ENCODE results near the gene DGCR8. TPM values are rescaled to one million over a fixed set of nuclear protein-coding genes. Genes with fewer than 3 reads are reported as not detected.

The DGCR8 gene
- polyA plus RNA-seq, 1 experiment, result 22.0 TPM

DNA sequence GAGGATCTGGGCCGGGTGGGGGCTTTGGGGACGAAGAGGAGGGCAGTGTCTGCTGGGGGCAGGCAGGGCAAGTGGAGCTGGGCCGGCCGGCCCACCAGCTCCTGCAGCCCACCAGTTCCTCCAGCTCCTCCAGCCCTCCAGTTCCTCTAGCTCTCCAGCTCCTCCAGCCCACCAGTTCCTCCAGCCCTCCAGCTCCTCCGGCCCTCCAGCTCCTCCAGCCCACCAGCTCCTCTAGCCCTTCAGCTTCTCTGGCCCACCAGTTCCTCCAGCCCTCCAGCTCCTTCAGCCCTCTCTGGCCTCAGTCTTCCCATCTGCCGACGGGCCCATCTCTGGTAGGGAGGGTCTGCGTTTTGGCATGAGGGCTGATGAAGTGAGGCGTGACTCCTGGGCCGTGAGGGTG lies 80.0 kb downstream of the DGCR8 start:
- peaks cover 10% of the 10 kb centered on the region for H3K27me3 ChIP-seq (ENCODE audit: control insufficient read depth, insufficient read depth, low read length)
- TF ChIP-seq, protein P1, sequence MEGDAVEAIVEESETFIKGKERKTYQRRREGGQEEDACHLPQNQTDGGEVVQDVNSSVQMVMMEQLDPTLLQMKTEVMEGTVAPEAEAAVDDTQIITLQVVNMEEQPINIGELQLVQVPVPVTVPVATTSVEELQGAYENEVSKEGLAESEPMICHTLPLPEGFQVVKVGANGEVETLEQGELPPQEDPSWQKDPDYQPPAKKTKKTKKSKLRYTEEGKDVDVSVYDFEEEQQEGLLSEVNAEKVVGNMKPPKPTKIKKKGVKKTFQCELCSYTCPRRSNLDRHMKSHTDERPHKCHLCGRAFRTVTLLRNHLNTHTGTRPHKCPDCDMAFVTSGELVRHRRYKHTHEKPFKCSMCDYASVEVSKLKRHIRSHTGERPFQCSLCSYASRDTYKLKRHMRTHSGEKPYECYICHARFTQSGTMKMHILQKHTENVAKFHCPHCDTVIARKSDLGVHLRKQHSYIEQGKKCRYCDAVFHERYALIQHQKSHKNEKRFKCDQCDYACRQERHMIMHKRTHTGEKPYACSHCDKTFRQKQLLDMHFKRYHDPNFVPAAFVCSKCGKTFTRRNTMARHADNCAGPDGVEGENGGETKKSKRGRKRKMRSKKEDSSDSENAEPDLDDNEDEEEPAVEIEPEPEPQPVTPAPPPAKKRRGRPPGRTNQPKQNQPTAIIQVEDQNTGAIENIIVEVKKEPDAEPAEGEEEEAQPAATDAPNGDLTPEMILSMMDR (IDR thresholded peaks at IDR 0.05; ENCODE audit: low read depth, low read length), result no peak
- no peak overlapping the region for H3K27ac ChIP-seq (ENCODE audit: low read depth, low read length)
- POLR2A ChIA-PET, result interaction anchor here (0.6 kb wide), 1 partner anchor 134 kb away, joined by 3 read pairs; no protein-coding TSS in a partner anchor
- H3K9me3 ChIP-seq (ENCODE audit: control insufficient read depth, insufficient read depth, low read length), result peaks cover 3% of the 10 kb centered on the region; the same call in 1 of the 2 replicates
- no peak overlapping the region for H3K4me3 ChIP-seq (ENCODE audit: low read depth, low read length)
- DNase-seq (ENCODE audit: low read depth, low spot score), result no peak
- CTCF ChIA-PET, result interaction anchor here (0.6 to 1.1 kb wide), 2 partner anchors 110 to 124 kb away, joined by 6 to 10 read pairs; no protein-coding TSS in a partner anchor

Small RNA genes within 50 kb of the gene (small RNA-seq; reads per million reads assigned to genes)
- gene MIR185 (ENCODE audit: insufficient read length, low read depth) (551 reads per million, percentile 94 among the genes with 10 or more reads in this experiment), gene MIR6816 (ENCODE audit: insufficient read length, low read depth) (not detected), gene RF00017 (ENCODE audit: insufficient read length, low read depth) (not detected), gene RF00599 (ENCODE audit: insufficient read length, low read depth) (not detected)

Other genes starting within 250 kb of the DGCR8 start
- 1.3 and 1.6 TPM in 2 replicates for gene GNB1L, start 225.4 kb upstream of the DGCR8 start, polyA plus RNA-seq (2011; rRNA removed)
- 9.5 and 13.1 TPM in 2 replicates for gene RTL10, start 225.4 kb upstream of the DGCR8 start, polyA plus RNA-seq (2011; rRNA removed)
- 79.4 and 105 TPM in 2 replicates for gene COMT, start 138.5 kb upstream of the DGCR8 start, polyA plus RNA-seq (2011; rRNA removed)
- gene TXNRD2, start 138.4 kb upstream of the DGCR8 start, polyA plus RNA-seq (2011; rRNA removed), result 13.3 and 15.8 TPM in 2 replicates
- 5.6 and 8.2 TPM in 2 replicates for gene ARVCF, start 63.4 kb upstream of the DGCR8 start, polyA plus RNA-seq (2011; rRNA removed)
- 21.3 and 27.5 TPM in 2 replicates for gene TANGO2, start 59.1 kb upstream of the DGCR8 start, polyA plus RNA-seq (2011; rRNA removed)
- gene RANBP1, start 35.9 kb downstream of the DGCR8 start, polyA plus RNA-seq (2011; rRNA removed), result 154 and 174 TPM in 2 replicates
- gene TRMT2A, start 37.0 kb downstream of the DGCR8 start, polyA plus RNA-seq (2011; rRNA removed), result 15.6 and 20.4 TPM in 2 replicates
- 13.5 and 21.9 TPM in 2 replicates for gene ZDHHC8, start 51.6 kb downstream of the DGCR8 start, polyA plus RNA-seq (2011; rRNA removed)
- not detected in 2 replicates for gene CCDC188, start 70.8 kb downstream of the DGCR8 start, polyA plus RNA-seq (2011; rRNA removed)
- gene RTN4R, start 188.1 kb downstream of the DGCR8 start, polyA plus RNA-seq (2011; rRNA removed), result 0.16 and 0.38 TPM in 2 replicates
- gene DGCR6L, start 239.8 kb downstream of the DGCR8 start, polyA plus RNA-seq (2011; rRNA removed), result 45.4 and 60.9 TPM in 2 replicates

Data from AG04450 (cell line).